GM19099 (cell line): ENCODE measurements around the gene NAA15.

Source experiments
- POLR2A ChIP-seq: IDR thresholded peaks from 3 replicates; pipeline ENCODE4 v1.6.1; 2011; ENCODE audit warnings: low read depth; ENCODE audit not compliant: insufficient read length; ENCODE audit errors: extremely low read depth

The NAA15 gene

GRCh38 chr4:139315221-139315675 is 13.9 kb downstream of the NAA15 start:
- no peak for TF ChIP-seq POLR2A

- no peak for TF ChIP-seq POLR2A
Observed at GRCh38 chr4:139316733-139317132, 15.4 kb downstream of the NAA15 start.

- TF ChIP-seq POLR2A: no peak
Observed at GRCh38 chr4:139317635-139318034, 16.3 kb downstream of the NAA15 start.

GRCh38 chr4:139319571-139319970 is 18.3 kb downstream of the NAA15 start:
- TF ChIP-seq POLR2A: no peak

- TF ChIP-seq POLR2A: no peak
Observed at GRCh38 chr4:139324620-139325019, 23.3 kb downstream of the NAA15 start.

GRCh38 chr4:139329665-139330200 is 28.4 kb downstream of the NAA15 start:
- no peak for TF ChIP-seq POLR2A

- no peak for TF ChIP-seq POLR2A
Observed at GRCh38 chr4:139330283-139330682, 29.0 kb downstream of the NAA15 start.

- no peak for TF ChIP-seq POLR2A
Observed at GRCh38 chr4:139331185-139331584, 29.9 kb downstream of the NAA15 start.

- no peak for TF ChIP-seq POLR2A
Observed at GRCh38 chr4:139333046-139333445, 31.7 kb downstream of the NAA15 start.

- no peak for TF ChIP-seq POLR2A
Observed at GRCh38 chr4:139337612-139338011, 36.3 kb downstream of the NAA15 start.

GRCh38 chr4:139361301-139361700 is 60.0 kb downstream of the NAA15 start:
- no peak for TF ChIP-seq POLR2A

GRCh38 chr4:139367421-139368090 is 66.3 kb downstream of the NAA15 start:
- TF ChIP-seq POLR2A: no peak

GRCh38 chr4:139368998-139369397 is 67.7 kb downstream of the NAA15 start:
- no peak for TF ChIP-seq POLR2A

- TF ChIP-seq POLR2A: no peak
Observed at GRCh38 chr4:139374251-139374650, 72.9 kb downstream of the NAA15 start.

GRCh38 chr4:139386421-139386820 is 85.1 kb downstream of the NAA15 start:
- no peak for TF ChIP-seq POLR2A

- TF ChIP-seq POLR2A: no peak
Observed at GRCh38 chr4:139389102-139389501, 87.8 kb downstream of the NAA15 start.

GRCh38 chr4:139389991-139390390 is 88.7 kb downstream of the NAA15 start:
- TF ChIP-seq POLR2A: no peak

GRCh38 chr4:139391731-139392130 is 90.4 kb downstream of the NAA15 start:
- TF ChIP-seq POLR2A: no peak

GRCh38 chr4:139392797-139393196 is 91.5 kb downstream of the NAA15 start:
- TF ChIP-seq POLR2A: no peak
